DND-41 (cell line): Measurements from ENCODE around the gene IQCE.

Source experiments
- EZH2 ChIP-seq: IDR thresholded peaks from 3 replicates; pipeline ENCODE4 v1.6.1; 2012; ENCODE audit warnings: borderline replicate concordance, low read depth, mild to moderate bottlenecking, moderate library complexity, low read length, inconsistent platforms; ENCODE audit not compliant: severe bottlenecking
- TF ChIP-seq, protein P1 (sequence below): IDR thresholded peaks from 2 replicates; pipeline ENCODE4 v1.5.1; 2012; ENCODE audit warnings: borderline replicate concordance, low read length, moderate library complexity, mild to moderate bottlenecking; ENCODE audit not compliant: poor library complexity, severe bottlenecking; ENCODE audit errors: extremely low read depth

DNA sequence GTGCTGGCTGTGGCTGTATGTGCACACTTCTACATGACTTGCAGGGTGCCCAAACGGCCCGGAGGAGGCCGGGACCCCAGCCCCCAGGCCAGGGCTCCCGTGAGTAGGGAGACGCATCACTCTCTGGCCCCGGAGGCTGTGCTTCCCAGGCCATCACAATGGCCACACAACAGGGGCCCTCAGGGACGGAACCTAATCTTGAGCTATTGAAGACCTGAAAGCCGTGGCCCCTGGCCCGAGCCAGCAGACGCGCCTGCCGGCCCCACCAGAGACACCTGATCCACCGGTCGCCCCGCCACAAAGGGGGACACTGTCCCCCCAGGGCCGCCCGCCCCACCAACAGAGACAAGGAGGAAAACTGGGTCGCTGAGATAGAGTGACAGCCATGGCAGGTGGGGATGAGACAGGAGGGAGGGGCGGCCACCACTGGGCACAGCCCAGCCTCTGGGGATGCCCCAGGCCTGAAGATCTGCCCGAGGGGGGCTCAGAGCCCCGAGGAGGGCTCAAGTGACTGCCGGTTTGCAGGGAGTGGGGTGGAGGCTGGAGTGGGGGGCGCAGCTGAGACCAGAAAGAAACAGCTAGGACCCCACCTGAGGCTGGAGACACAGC is 49.4 kb upstream of the IQCE start:
- TF ChIP-seq, protein P1, sequence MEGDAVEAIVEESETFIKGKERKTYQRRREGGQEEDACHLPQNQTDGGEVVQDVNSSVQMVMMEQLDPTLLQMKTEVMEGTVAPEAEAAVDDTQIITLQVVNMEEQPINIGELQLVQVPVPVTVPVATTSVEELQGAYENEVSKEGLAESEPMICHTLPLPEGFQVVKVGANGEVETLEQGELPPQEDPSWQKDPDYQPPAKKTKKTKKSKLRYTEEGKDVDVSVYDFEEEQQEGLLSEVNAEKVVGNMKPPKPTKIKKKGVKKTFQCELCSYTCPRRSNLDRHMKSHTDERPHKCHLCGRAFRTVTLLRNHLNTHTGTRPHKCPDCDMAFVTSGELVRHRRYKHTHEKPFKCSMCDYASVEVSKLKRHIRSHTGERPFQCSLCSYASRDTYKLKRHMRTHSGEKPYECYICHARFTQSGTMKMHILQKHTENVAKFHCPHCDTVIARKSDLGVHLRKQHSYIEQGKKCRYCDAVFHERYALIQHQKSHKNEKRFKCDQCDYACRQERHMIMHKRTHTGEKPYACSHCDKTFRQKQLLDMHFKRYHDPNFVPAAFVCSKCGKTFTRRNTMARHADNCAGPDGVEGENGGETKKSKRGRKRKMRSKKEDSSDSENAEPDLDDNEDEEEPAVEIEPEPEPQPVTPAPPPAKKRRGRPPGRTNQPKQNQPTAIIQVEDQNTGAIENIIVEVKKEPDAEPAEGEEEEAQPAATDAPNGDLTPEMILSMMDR = no peak
- no peak for TF ChIP-seq EZH2
